IPS DF 4.7 (cell line): ENCODE measurements around the gene C6orf15.

Experiments used
- DNase-seq: peaks from one replicate; pipeline ENCODE4 v3.0.0-alpha.2; 2013; ENCODE audit warnings: low spot score; ENCODE audit errors: extremely low read depth

Gene C6orf15

DNA sequence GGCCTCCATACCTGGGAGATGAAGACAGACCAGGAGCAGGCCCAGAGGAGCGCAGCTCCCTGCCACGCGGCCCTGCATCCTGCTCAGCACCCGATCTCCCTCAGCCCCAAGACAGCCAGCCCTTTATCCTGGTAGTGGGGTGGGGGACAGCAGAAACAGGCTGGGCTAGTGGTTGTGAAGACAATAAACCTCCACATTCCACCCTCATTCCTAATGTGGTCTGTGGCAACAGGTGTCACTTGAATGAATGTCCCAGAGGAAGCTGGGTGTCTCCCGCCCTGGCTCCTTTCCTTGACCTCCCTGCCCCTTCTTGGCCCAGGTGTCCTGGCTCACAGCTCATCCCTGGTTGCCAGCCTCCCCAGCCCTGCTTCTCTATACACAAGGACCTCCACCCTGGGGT, at the start of gene C6orf15:
TSS of gene C6orf15 (minus strand) at position 98 of the 400 bp plus-strand sequence. CDS start at position 78, 20 bp downstream.
- DNase-seq: no peak

DNA sequence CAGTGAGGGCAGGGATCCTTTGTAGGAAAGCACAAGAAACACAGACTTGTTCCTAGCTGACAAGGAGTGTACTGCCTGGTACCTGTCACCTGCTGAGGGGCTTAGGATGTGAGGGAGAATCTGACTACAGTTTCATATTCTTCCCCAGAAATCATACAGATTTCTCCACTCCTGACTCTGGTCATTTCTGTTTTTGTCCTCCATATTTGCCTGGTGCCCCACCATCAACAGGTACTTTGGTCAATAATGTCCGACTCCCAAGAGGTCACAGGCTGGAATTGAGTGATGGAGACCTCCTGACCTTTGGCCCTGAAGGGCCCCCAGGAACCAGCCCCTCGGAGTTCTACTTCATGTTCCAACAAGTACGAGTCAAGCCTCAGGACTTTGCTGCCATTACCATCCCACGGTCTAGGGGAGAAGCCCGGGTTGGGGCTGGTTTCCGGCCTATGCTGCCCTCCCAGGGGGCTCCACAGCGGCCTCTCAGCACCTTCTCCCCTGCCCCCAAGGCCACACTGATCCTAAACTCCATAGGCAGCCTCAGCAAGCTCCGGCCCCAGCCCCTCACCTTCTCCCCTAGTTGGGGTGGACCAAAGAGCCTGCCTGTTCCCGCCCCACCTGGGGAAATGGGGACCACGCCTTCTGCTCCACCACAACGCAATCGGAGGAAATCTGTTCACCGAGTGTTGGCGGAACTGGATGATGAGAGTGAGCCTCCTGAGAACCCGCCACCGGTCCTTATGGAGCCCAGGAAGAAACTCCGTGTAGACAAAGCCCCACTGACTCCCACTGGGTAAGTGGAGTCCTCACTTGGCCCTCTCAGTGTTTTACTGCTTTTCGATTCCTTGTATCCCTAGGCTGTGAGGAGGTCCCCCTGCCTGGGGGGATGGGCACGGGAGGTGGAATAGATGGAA, 49.1 kb upstream of the C6orf15 start:
- no peak for DNase-seq

- no peak for DNase-seq
Observed at GRCh38 chr6:31158863-31159855, 46.8 kb upstream of the C6orf15 start.

GRCh38 chr6:31158140-31158862, 45.9 kb upstream of the C6orf15 start, which contains the start of gene TCF19:
TCF19 (plus strand) TSS chr6:31158589; CDS start chr6:31159470, 881 bp downstream.
- DNase-seq: no peak

- no peak for DNase-seq
Observed at GRCh38 chr6:31157513-31158139, 45.3 kb upstream of the C6orf15 start, which contains the start of gene CCHCR1. CCHCR1 (minus strand) TSS chr6:31157802; CDS start chr6:31157600, 202 bp downstream.

DNA sequence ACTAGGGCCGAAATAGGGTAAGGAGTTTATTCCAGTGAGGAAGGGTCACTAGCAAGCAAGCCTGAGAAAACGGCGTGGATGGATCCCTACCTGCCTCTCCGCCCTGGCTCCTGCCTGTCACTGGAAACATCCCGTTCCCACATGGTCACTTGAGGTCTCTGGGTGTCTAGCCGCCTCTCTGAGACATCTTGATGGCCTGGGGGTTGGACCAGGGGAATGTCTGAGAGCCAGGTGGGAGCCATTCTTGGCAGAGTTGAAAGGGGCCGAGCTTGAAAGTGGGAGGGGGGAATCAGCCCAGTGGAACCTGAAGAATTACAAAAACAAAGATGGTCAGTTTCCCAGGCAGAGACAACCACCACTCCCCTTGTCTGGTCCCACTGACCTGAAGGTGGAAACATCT, 44.3 kb upstream of the C6orf15 start:
- DNase-seq: no peak

- DNase-seq: no peak
Observed at GRCh38 chr6:31154436-31154835, 42.1 kb upstream of the C6orf15 start.

- DNase-seq: no peak
Observed at GRCh38 chr6:31152781-31153180, 40.4 kb upstream of the C6orf15 start.

DNA sequence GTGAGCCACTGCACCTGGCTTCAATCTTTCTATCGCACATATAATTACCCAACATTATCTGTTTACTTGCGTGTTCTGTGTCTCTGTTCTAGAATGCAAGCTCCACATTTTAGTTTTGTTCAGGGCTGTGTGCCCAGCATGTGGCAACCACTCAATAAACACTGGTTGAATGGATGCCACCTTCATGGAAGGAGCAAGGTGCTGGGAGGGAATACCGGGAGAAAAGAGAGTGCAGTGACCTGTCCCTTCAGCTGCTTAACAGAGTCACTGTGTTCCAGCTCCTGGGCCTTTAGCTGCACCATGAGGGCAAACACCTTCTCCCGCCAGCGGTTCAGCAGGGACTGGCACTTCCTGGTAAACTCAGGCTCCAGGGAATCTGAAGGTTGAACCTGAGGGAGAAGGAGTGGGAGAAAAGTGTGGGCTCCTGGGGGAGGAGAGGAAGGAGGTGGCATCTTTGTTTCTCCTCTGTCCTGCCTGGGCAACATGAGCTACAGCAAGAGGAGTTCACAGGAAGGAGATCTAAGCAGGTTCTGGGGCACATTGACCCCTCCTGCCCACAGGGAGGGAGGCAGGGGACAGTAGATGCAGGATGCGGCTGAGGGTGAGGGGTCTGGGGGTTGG, 37.6 kb upstream of the C6orf15 start:
- DNase-seq: no peak

GRCh38 chr6:31145386-31145785, 33.0 kb upstream of the C6orf15 start:
- DNase-seq: no peak

DNA sequence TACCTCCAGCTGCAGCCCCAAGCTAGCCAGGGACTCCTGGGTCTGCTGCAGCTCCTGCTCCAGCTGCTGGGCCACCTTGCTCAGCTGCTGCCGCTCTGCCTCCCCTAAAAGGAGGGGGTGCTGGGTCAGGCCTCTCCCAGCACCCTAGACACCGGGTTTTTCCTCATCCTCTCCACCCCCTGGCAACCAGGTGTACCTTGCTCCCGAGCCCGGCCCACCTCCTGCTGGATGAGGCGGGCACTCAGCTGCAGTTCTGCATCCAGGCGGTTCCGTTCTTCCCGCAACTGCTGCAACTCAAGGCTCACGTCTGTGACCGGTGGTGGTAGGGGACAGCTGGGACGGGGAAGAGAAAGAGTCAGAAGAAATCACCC, 32.6 kb upstream of the C6orf15 start:
- no peak for DNase-seq

- DNase-seq: no peak
Observed at GRCh38 chr6:31144296-31144969, 32.1 kb upstream of the C6orf15 start.

DNA sequence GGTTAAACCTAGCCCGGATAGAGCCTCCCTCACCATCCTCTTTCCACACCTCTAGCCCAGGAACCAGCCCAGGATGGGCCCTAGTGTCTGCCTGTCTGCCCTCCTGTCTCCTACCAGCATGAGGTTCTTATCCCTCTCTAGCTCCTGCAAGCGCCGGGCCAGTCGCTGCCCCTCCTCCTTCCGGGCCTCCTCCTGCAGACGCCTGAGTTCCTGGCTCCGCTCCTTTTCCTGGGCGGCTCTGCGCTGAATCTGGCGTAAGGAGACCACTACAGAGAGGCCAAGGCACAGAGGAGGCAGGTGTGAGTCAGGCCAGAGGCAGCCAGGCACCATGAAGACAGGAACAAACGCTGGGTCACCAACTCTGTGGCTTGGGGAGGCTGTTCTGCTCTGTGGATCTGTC, 30.8 kb upstream of the C6orf15 start:
- no peak for DNase-seq

GRCh38 chr6:31142361-31142761, 30.0 kb upstream of the C6orf15 start:
- no peak for DNase-seq

GRCh38 chr6:31140643-31141042, 28.3 kb upstream of the C6orf15 start:
- DNase-seq: no peak

- no peak for DNase-seq
Observed at GRCh38 chr6:31139599-31139998, 27.2 kb upstream of the C6orf15 start.

DNA sequence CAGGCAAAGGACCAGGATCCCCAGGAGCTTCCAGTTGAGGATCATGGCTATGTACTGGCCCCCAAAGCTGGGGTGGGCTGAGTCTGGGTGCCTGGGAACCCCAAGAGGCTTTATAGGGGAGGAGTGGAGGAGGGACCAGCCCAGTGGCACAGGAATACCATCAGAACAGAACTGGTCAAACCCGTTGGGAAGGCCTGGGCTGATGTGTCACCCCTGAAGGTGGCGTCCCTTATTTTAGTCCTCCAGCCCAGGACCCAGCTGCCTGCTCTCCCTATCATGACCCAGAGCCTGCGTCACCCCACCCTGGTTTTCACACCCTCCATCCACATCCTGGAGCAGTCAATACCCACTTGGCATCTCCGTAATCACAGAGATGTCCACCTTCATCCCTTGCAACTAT, 26.6 kb upstream of the C6orf15 start, which contains the start of gene PSORS1C2:
TSS of gene PSORS1C2 (minus strand) at position 85 of the 400 bp plus-strand sequence. CDS start at position 45, 40 bp downstream.
- DNase-seq: no peak

DNA sequence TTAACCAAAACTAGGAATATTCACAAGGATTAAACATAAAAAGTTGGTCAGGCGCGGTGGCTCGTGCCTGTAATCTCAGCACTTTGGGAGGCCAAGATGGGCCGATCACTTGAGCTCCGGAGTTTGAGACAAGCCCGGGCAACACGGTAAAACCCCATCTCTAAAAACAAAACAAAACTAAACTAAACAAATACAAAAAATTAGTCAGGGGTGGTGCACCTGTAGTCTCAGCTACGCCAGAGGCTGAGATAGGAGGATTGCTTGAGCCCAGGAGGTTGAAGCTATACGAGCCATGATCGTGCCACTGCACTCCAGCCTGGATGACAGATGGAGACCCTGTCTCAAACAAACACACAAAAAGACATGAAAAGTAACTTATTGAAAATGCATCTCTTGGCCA, 23.3 kb upstream of the C6orf15 start:
- DNase-seq: no peak

GRCh38 chr6:31132806-31133205, 20.4 kb upstream of the C6orf15 start:
- no peak for DNase-seq
